ENCODE data around the gene C14orf180.

DNA sequence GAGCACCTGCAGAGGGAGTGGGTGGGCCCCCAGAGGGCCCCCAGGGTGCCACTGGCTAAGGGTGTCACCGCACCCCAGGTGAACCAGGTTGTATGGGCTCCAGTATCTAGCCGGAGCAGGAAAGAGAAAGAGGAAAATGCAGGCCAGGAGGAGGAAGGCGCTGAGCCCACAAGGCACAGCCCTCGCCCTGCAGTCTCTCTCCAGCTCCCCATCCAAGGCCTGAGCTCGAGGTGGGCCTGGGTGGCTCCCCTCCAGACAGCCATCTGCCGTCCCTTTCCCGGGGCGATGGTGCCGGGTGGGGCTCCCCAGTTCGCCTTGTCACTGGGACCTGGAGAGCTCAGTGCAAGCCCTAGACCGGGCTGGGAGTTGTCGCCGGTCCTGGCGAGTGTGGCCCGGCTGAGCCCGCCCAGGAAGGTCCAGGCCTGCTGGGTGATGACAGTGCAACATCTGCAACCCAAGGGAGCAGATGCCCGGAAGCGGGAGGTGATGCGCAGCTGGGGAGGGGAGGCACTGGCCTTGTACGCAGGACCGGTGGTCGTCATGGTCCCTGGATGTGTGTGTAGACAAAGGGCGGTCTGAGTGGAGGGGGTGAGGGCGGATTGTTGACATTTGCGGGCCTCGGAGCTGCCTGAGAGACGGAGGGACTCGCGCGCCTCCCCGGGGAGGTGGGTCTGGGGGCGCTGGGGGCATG, 24.3 kb downstream of the C14orf180 start:
- TF ChIP-seq, protein P1, sequence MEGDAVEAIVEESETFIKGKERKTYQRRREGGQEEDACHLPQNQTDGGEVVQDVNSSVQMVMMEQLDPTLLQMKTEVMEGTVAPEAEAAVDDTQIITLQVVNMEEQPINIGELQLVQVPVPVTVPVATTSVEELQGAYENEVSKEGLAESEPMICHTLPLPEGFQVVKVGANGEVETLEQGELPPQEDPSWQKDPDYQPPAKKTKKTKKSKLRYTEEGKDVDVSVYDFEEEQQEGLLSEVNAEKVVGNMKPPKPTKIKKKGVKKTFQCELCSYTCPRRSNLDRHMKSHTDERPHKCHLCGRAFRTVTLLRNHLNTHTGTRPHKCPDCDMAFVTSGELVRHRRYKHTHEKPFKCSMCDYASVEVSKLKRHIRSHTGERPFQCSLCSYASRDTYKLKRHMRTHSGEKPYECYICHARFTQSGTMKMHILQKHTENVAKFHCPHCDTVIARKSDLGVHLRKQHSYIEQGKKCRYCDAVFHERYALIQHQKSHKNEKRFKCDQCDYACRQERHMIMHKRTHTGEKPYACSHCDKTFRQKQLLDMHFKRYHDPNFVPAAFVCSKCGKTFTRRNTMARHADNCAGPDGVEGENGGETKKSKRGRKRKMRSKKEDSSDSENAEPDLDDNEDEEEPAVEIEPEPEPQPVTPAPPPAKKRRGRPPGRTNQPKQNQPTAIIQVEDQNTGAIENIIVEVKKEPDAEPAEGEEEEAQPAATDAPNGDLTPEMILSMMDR (conservative IDR thresholded peaks at IDR 0.05; ENCODE audit: low read depth, low read length) = no peak
- no peak for TF ChIP-seq EZH2 (IDR thresholded peaks at IDR 0.05; ENCODE audit: borderline replicate concordance, low read depth, low read length, poor library complexity, severe bottlenecking)

All from A673 (cell line).